SK-N-SH (cell line): ENCODE results near the gene HOXD13. TPM values are rescaled to one million over a fixed set of nuclear protein-coding genes. Genes with fewer than 3 reads are reported as not detected.

Experiments used
- CTCF ChIA-PET: fragments of 300-600, 350-600 bp; formaldehyde crosslinking; extraction: SDS; loops from one replicate; lab custom pipeline; 2021; lab: Yijun Ruan, JAX
- POLR2A ChIA-PET: fragments of 350-600 bp; sonication (Branson Sonifier 250); formaldehyde crosslinking; extraction: SDS; loops from one replicate; lab custom pipeline; 2020; ENCODE audit warnings: antibody characterized with exemption, inconsistent platforms; lab: Yijun Ruan, JAX
- DNase-seq: peaks from one replicate; pipeline ENCODE4 v3.0.0; 2012
- H2AFZ ChIP-seq: fragments of 200-600 bp; sonication (generic); 2 replicates; pipeline ENCODE4 v1.8.1; 2016; ENCODE audit warnings: antibody characterized with exemption, mild to moderate bottlenecking, low read depth
- H3F3A ChIP-seq: fragments of 200-600 bp; sonication (generic); replicated peaks from 2 replicates; pipeline ENCODE3; 2016; ENCODE audit warnings: antibody characterized with exemption, mild to moderate bottlenecking; ENCODE audit not compliant: insufficient read depth
- H3K27ac ChIP-seq, 2 experiments: fragments of 200-500 bp in 1 of 2; fragments of 200-600 bp in 1 of 2; sonication (Bioruptor generic) in 1 of 2; sonication (generic), shearing (Covaris generic) in 1 of 2; 2 replicates each; pipeline versions ENCODE4 v1.5.1 to v1.6.1; 2014 to 2016; ENCODE audit warnings: low read depth in 2 of 2, inconsistent platforms in 1 of 2, low read length in 1 of 2, mild to moderate bottlenecking in 1 of 2, mixed read lengths in 1 of 2
- H3K27me3 ChIP-seq: fragments of 200-600 bp; sonication (generic), shearing (Covaris generic); 2 replicates; pipeline ENCODE4 v1.6.1; 2016; ENCODE audit warnings: mixed run types; ENCODE audit not compliant: insufficient read depth
- H3K36me3 ChIP-seq, 2 experiments: fragments of 200-500 bp in 1 of 2; fragments of 200-600 bp in 1 of 2; sonication (Bioruptor generic) in 1 of 2; sonication (generic) in 1 of 2; replicated peaks in 1 of 2; 2 replicates each; pipeline versions ENCODE3 to v1.5.1; 2014 to 2016; ENCODE audit warnings: low read length in 1 of 2, mild to moderate bottlenecking in 1 of 2; ENCODE audit not compliant: insufficient read depth in 2 of 2, control insufficient read depth in 1 of 2
- H3K4me1 ChIP-seq, 2 experiments: fragments of 200-500 bp in 1 of 2; fragments of 200-600 bp in 1 of 2; sonication (Bioruptor generic) in 1 of 2; sonication (generic), shearing (Covaris generic) in 1 of 2; 2 replicates each; pipeline versions ENCODE4 v1.5.1 to v1.6.1; 2014 to 2016; ENCODE audit warnings: low read depth in 1 of 2, low read length in 1 of 2, mixed run types in 1 of 2; ENCODE audit not compliant: insufficient read depth in 2 of 2, control insufficient read depth in 1 of 2
- H3K4me2 ChIP-seq: fragments of 200-600 bp; sonication (generic), shearing (Covaris generic); 2 replicates; pipeline ENCODE4 v1.6.1; 2017; ENCODE audit warnings: mixed run types
- H3K4me3 ChIP-seq, 2 experiments: fragments of 200-500 bp in 1 of 2; fragments of 200-600 bp in 1 of 2; sonication (Bioruptor generic) in 1 of 2; sonication (generic), shearing (Covaris generic) in 1 of 2; 2 replicates each; pipeline versions ENCODE4 v1.5.1 to v1.8.1; 2014 to 2016; ENCODE audit warnings: low read depth in 2 of 2, inconsistent platforms in 1 of 2, low read length in 1 of 2, mild to moderate bottlenecking in 1 of 2, mixed read lengths in 1 of 2, moderate library complexity in 1 of 2
- H3K79me2 ChIP-seq: fragments of 200-600 bp; sonication (generic); 2 replicates; pipeline ENCODE4 v1.8.1; 2017; ENCODE audit warnings: mild to moderate bottlenecking; ENCODE audit not compliant: insufficient read depth
- H3K9ac ChIP-seq: fragments of 200-600 bp; sonication (generic); 2 replicates; pipeline ENCODE4 v1.6.1; 2017; ENCODE audit warnings: mixed run types
- H3K9me2 ChIP-seq: fragments of 200-600 bp; sonication (generic); 2 replicates; pipeline ENCODE4 v1.6.1; 2017; ENCODE audit warnings: mixed run types
- H3K9me3 ChIP-seq: fragments of 200-600 bp; sonication (generic); 2 replicates; pipeline ENCODE4 v1.6.1; 2017; ENCODE audit warnings: mixed run types, mild to moderate bottlenecking, moderate library complexity
- H4K20me1 ChIP-seq: fragments of 200-600 bp; sonication (generic); 2 replicates; pipeline ENCODE4 v1.6.1; 2017; ENCODE audit warnings: mild to moderate bottlenecking, mixed run types; ENCODE audit not compliant: insufficient read depth
- CHD2 ChIP-seq: fragments of 150-350 bp; IDR thresholded peaks from 2 replicates; pipeline ENCODE4 v1.6.1; 2018; ENCODE audit warnings: low read length; ENCODE audit not compliant: partially characterized antibody
- CTCF ChIP-seq: fragments of 200-600 bp; sonication (generic); IDR thresholded peaks from 2 replicates; pipeline ENCODE4 v1.6.1; 2017; ENCODE audit warnings: antibody characterized with exemption, mild to moderate bottlenecking, moderate library complexity
- ELF1 ChIP-seq: IDR thresholded peaks from 2 replicates; pipeline ENCODE4 v1.4.0; 2012
- EP300 ChIP-seq, 2 experiments: IDR thresholded peaks; 2 replicates each; pipeline versions ENCODE4 v1.4.0 to v1.6.1; 2012; ENCODE audit warnings: borderline replicate concordance in 1 of 2, low read depth in 1 of 2, low read length in 1 of 2
- EZH2phosphoT487 ChIP-seq: fragments of 200-600 bp; sonication (generic); IDR thresholded peaks from 2 replicates; pipeline ENCODE4 v1.6.1; 2017; ENCODE audit warnings: low read depth, mixed run types, mild to moderate bottlenecking, antibody characterized with exemption, moderate library complexity, borderline replicate concordance
- FOSL2 ChIP-seq: IDR thresholded peaks from 2 replicates; pipeline ENCODE4 v1.4.0; 2012; ENCODE audit warnings: low read depth, mild to moderate bottlenecking, moderate library complexity, borderline replicate concordance
- FOXJ3 ChIP-seq: sonication (generic); formaldehyde crosslinking; IDR thresholded peaks from 2 replicates; pipeline ENCODE4 v1.5.1; 2020; ENCODE audit warnings: mild to moderate bottlenecking, missing genetic modification reagents
- FOXM1 ChIP-seq: IDR thresholded peaks from 2 replicates; pipeline ENCODE4 v1.4.0; 2012; ENCODE audit warnings: low read depth, mild to moderate bottlenecking
- GABPA ChIP-seq: IDR thresholded peaks from 2 replicates; pipeline ENCODE4 v1.4.0; 2012; ENCODE audit warnings: low read depth, mild to moderate bottlenecking
- GATA2 ChIP-seq: sonication (generic); formaldehyde crosslinking; IDR thresholded peaks from 2 replicates; pipeline ENCODE4 v1.5.0; 2020; ENCODE audit warnings: mild to moderate bottlenecking, missing genetic modification reagents
- MAX ChIP-seq: IDR thresholded peaks from 2 replicates; pipeline ENCODE4 v1.4.0; 2012; ENCODE audit warnings: low read depth
- MEF2A ChIP-seq: IDR thresholded peaks from 2 replicates; pipeline ENCODE4 v1.4.0; 2012; ENCODE audit warnings: low read depth, borderline replicate concordance
- MXI1 ChIP-seq: IDR thresholded peaks from 2 replicates; pipeline ENCODE4 v1.6.1; 2012; ENCODE audit warnings: mild to moderate bottlenecking, low read depth, low read length, improper control_type of control experiment
- NFIC ChIP-seq: IDR thresholded peaks from 2 replicates; pipeline ENCODE4 v1.4.0; 2012; ENCODE audit warnings: borderline replicate concordance
- NRF1 ChIP-seq: IDR thresholded peaks from 2 replicates; pipeline ENCODE4 v1.6.1; 2012; ENCODE audit warnings: low read depth, mild to moderate bottlenecking, low read length
- POLR2AphosphoS5 ChIP-seq: IDR thresholded peaks from 2 replicates; pipeline ENCODE4 v1.6.1; 2012; ENCODE audit warnings: low read depth, low read length
- REST ChIP-seq: IDR thresholded peaks from 2 replicates; pipeline ENCODE4 v1.6.1; 2012; ENCODE audit warnings: mild to moderate bottlenecking, low read depth, low read length, moderate library complexity
- RXRA ChIP-seq: IDR thresholded peaks from 2 replicates; pipeline ENCODE4 v1.4.0; 2012; ENCODE audit warnings: low read depth, mild to moderate bottlenecking, borderline replicate concordance
- SIN3A ChIP-seq: IDR thresholded peaks from 2 replicates; pipeline ENCODE4 v1.6.1; 2012; ENCODE audit warnings: low read depth, mild to moderate bottlenecking, low read length, moderate library complexity, borderline replicate concordance
- TEAD4 ChIP-seq: IDR thresholded peaks from 2 replicates; pipeline ENCODE4 v1.4.0; 2012; ENCODE audit warnings: mild to moderate bottlenecking, borderline replicate concordance; ENCODE audit not compliant: insufficient read depth
- USF2 ChIP-seq: fragments of 150-350 bp; IDR thresholded peaks from 2 replicates; pipeline ENCODE4 v1.6.1; 2017; ENCODE audit warnings: antibody characterized with exemption, low read length, low read depth, borderline replicate concordance
- YY1 ChIP-seq: IDR thresholded peaks from 2 replicates; pipeline ENCODE4 v1.4.0; 2012; ENCODE audit warnings: low read depth, mild to moderate bottlenecking
- WGBS: methylation state at CpG from one replicate; pipeline ENCODE4 v1.1.6; 2017; ENCODE audit warnings: low lambda C conversion rate; 5-methylcytosine and 5-hydroxymethylcytosine counted together
- polyA plus RNA-seq, 3 experiments: library from polyadenylated mRNA; depleted of rRNA; stranded (reverse); fragments of >200 nt; gene quantifications; 2 replicates each; pipeline ENCODE4 v1.2.3, GENCODE V29; 2012
- TF ChIP-seq, protein P1 (sequence below): IDR thresholded peaks from 2 replicates; pipeline ENCODE4 v1.4.0; 2012; ENCODE audit warnings: low read depth, borderline replicate concordance

Gene HOXD13
- polyA plus RNA-seq, 1 of the 3 experiments (the other 2 are of a cell fraction), result not detected

- H3K27ac ChIP-seq, result no peak overlapping the region
- no peaks in the 10 kb centered on the region for H3K9me2 ChIP-seq
- H3K4me2 ChIP-seq, result peak overlapping the region; percentile 81
- no peaks in the 10 kb centered on the region for H3F3A ChIP-seq
- no peaks in the 10 kb centered on the region for H3K9me3 ChIP-seq
- peak overlapping the region; percentile 86 for H2AFZ ChIP-seq
- H3K4me1 ChIP-seq, result peaks cover 0 to 25% of the 10 kb centered on the region in 2 experiments; a peak in 2 of 4 replicates
- no peak overlapping the region for H3K9ac ChIP-seq
- no peaks in the 10 kb centered on the region for H3K36me3 ChIP-seq
- CTCF ChIA-PET, result interaction anchor here (0.6 to 13.5 kb wide), 65 partner anchors 9 to 1469 kb away, joined by 3 to 264 read pairs (median 4); partner anchors contain the start of genes CHN1, EVX2, HOXD10 and HOXD11
- POLR2A ChIA-PET, result no interaction called here
- 18% methylated on average over 11 of the region's 45 CpGs for WGBS
- no peaks in the 10 kb centered on the region for H4K20me1 ChIP-seq
- peaks cover 94% of the 10 kb centered on the region for H3K27me3 ChIP-seq
- peak overlapping the region; percentile 48 to 59 for H3K4me3 ChIP-seq
- peak; percentile 92 for DNase-seq
- H3K79me2 ChIP-seq, result no peaks in the 10 kb centered on the region
- no peak for TF ChIP-seq MEF2A
- TF ChIP-seq ELF1, result no peak
- no peak for TF ChIP-seq FOXM1
- no peak for TF ChIP-seq EP300 (IDR thresholded peaks at IDR 0.05; ENCODE audit: borderline replicate concordance in 1 of 2, low read depth in 1 of 2, low read length in 1 of 2)
- TF ChIP-seq POLR2AphosphoS5, result no peak
- no peak for TF ChIP-seq FOSL2
- TF ChIP-seq MXI1, result no peak
- no peak for TF ChIP-seq EZH2phosphoT487
- TF ChIP-seq FOXJ3 (CRISPR knock-in tag), result peak; percentile 17; the same call in 1 of the 2 replicates
- peak; percentile 52; the same call in 1 of the 2 replicates for TF ChIP-seq NRF1
- TF ChIP-seq RXRA, result no peak
- TF ChIP-seq YY1, result no peak
- no peak for TF ChIP-seq USF2
- no peak for TF ChIP-seq GABPA
- TF ChIP-seq, protein P1, sequence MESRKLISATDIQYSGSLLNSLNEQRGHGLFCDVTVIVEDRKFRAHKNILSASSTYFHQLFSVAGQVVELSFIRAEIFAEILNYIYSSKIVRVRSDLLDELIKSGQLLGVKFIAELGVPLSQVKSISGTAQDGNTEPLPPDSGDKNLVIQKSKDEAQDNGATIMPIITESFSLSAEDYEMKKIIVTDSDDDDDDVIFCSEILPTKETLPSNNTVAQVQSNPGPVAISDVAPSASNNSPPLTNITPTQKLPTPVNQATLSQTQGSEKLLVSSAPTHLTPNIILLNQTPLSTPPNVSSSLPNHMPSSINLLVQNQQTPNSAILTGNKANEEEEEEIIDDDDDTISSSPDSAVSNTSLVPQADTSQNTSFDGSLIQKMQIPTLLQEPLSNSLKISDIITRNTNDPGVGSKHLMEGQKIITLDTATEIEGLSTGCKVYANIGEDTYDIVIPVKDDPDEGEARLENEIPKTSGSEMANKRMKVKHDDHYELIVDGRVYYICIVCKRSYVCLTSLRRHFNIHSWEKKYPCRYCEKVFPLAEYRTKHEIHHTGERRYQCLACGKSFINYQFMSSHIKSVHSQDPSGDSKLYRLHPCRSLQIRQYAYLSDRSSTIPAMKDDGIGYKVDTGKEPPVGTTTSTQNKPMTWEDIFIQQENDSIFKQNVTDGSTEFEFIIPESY, result no peak
- no peak for TF ChIP-seq SIN3A
- peak; percentile 3 for TF ChIP-seq CHD2
- peak; percentile 80 for TF ChIP-seq CTCF
- TF ChIP-seq NFIC, result no peak
- TF ChIP-seq REST, result no peak
- no peak for TF ChIP-seq MAX
- no peak for TF ChIP-seq TEAD4
- no peak for TF ChIP-seq GATA2 (CRISPR knock-in tag)
Measured at GRCh38 chr2:176096986-176097819, 4.7 kb downstream of the HOXD13 start.
